AG09319 (cell line): Measurements from ENCODE around the gene SSNA1.

Source experiments
- DNase-seq: peaks from one replicate; pipeline ENCODE4 v3.0.0-alpha.2; 2010; ENCODE audit warnings: low read depth; ENCODE audit errors: extremely low read depth
- CTCF ChIP-seq: IDR thresholded peaks from 2 replicates; pipeline ENCODE4 v1.5.1; 2011; ENCODE audit warnings: low read depth, mild to moderate bottlenecking, inconsistent platforms, low read length, moderate library complexity

The SSNA1 gene

GRCh38 chr9:137200311-137201204 is 12.1 kb downstream of the SSNA1 start, which contains the start of gene TPRN:
TPRN (minus strand) TSS chr9:137200741; CDS start chr9:137200711, 30 bp downstream.
- TF ChIP-seq CTCF: no peak

GRCh38 chr9:137201205-137201868 is 12.9 kb downstream of the SSNA1 start:
- no peak for DNase-seq
- TF ChIP-seq CTCF: no peak

More at GRCh38 chr9:137200311-137201204, 12.1 kb downstream of the SSNA1 start, which contains the start of gene TPRN:
- peak; percentile 97 for DNase-seq

- DNase-seq: no peak
- TF ChIP-seq CTCF: no peak
These were observed 14.5 kb downstream of the SSNA1 start for GRCh38 chr9:137202966-137203365.

GRCh38 chr9:137204731-137205125 is 16.3 kb downstream of the SSNA1 start:
- DNase-seq: no peak
- no peak for TF ChIP-seq CTCF

- no peak for TF ChIP-seq CTCF
- peak; percentile 11 for DNase-seq
These were observed 16.9 kb downstream of the SSNA1 start, which contains the start of the genes NDOR1 and TMEM203 for GRCh38 chr9:137205126-137206069. NDOR1 (plus strand) TSS chr9:137205700; CDS start chr9:137205778, 78 bp downstream. TMEM203 (minus strand) TSS chr9:137205648; CDS start chr9:137205414, 234 bp downstream.

- no peak for TF ChIP-seq CTCF
- no peak for DNase-seq
These were observed 18.1 kb downstream of the SSNA1 start for GRCh38 chr9:137206602-137207001.
